Neural progenitor cell (in vitro differentiated cells): ENCODE measurements around the gene SLC37A1. TPM values are rescaled to one million over a fixed set of nuclear protein-coding genes. Genes with fewer than 3 reads are reported as not detected.

Source experiments
- DNase-seq: peaks from one replicate; pipeline ENCODE4 v3.0.0-alpha.2; 2016; ENCODE audit warnings: low spot score
- H2AFZ ChIP-seq: fragments of 200-600 bp; sonication (generic); replicated peaks from 2 replicates; pipeline ENCODE4 v1.6.1; 2016; ENCODE audit warnings: antibody characterized with exemption
- H3F3A ChIP-seq: fragments of 200-600 bp; sonication (generic); 2 replicates; pipeline ENCODE4 v1.6.1; 2016; ENCODE audit warnings: antibody characterized with exemption, low read depth
- H3K27ac ChIP-seq: fragments of 200-600 bp; sonication (generic); 2 replicates; pipeline ENCODE4 v1.5.1; 2016; ENCODE audit warnings: mild to moderate bottlenecking
- H3K27me3 ChIP-seq: fragments of 200-600 bp; sonication (generic); 2 replicates; pipeline ENCODE4 v1.6.1; 2016; ENCODE audit warnings: mild to moderate bottlenecking, moderate library complexity
- H3K36me3 ChIP-seq: fragments of 200-600 bp; sonication (generic); 2 replicates; pipeline ENCODE4 v1.5.1; 2016
- H3K4me1 ChIP-seq: fragments of 200-600 bp; sonication (generic); 2 replicates; pipeline ENCODE4 v1.6.1; 2016; ENCODE audit warnings: mixed run types
- H3K4me2 ChIP-seq: fragments of 200-600 bp; sonication (generic); 2 replicates; pipeline ENCODE4 v1.6.1; 2016
- H3K4me3 ChIP-seq: fragments of 200-600 bp; sonication (generic); 2 replicates; pipeline ENCODE4 v1.5.1; 2016
- H3K79me2 ChIP-seq: fragments of 200-600 bp; sonication (generic); 2 replicates; pipeline ENCODE4 v1.6.1; 2016; ENCODE audit warnings: low read depth
- H3K9ac ChIP-seq: fragments of 200-600 bp; sonication (generic); 2 replicates; pipeline ENCODE4 v1.6.1; 2016
- H3K9me3 ChIP-seq: fragments of 200-600 bp; sonication (generic); 2 replicates; pipeline ENCODE4 v1.5.1; 2016; ENCODE audit warnings: low read depth
- H4K20me1 ChIP-seq: fragments of 200-600 bp; sonication (generic); 2 replicates; pipeline ENCODE4 v1.6.1; 2016; ENCODE audit warnings: low read depth
- H3K27ac Mint-ChIP-seq: 3 replicates; pipeline ENCODE4 v1.8.0; 2021; ENCODE audit warnings: mixed read lengths
- H3K27me3 Mint-ChIP-seq: 2 replicates; pipeline ENCODE4 v1.8.0; 2022; ENCODE audit warnings: low read depth, mild to moderate bottlenecking, inconsistent platforms, moderate library complexity, mixed read lengths; ENCODE audit not compliant: insufficient read depth
- H3K36me3 Mint-ChIP-seq: 3 replicates; pipeline ENCODE4 v1.8.0; 2021; ENCODE audit warnings: mixed read lengths
- H3K4me1 Mint-ChIP-seq: 3 replicates; pipeline ENCODE4 v1.8.0; 2021; ENCODE audit warnings: mixed read lengths
- H3K4me3 Mint-ChIP-seq: 3 replicates; pipeline ENCODE4 v1.8.0; 2021; ENCODE audit warnings: mild to moderate bottlenecking, moderate library complexity, mixed read lengths
- H3K9me3 Mint-ChIP-seq: 3 replicates; pipeline ENCODE4 v1.8.0; 2020; ENCODE audit warnings: mixed read lengths
- CTCF ChIP-seq: fragments of 200-600 bp; sonication (generic); IDR thresholded peaks from 2 replicates; pipeline ENCODE4 v1.5.1; 2017; ENCODE audit warnings: antibody characterized with exemption, mild to moderate bottlenecking
- EZH2 ChIP-seq: fragments of 200-600 bp; sonication (generic); IDR thresholded peaks from 2 replicates; pipeline ENCODE4 v1.6.1; 2017; ENCODE audit warnings: antibody characterized with exemption, mild to moderate bottlenecking, moderate library complexity
- EZH2phosphoT487 ChIP-seq: fragments of 200-600 bp; sonication (generic); IDR thresholded peaks from 2 replicates; pipeline ENCODE4 v1.6.1; 2017; ENCODE audit warnings: antibody characterized with exemption
- total RNA-seq: library from RNA; depleted of rRNA; stranded (reverse); fragments of >200 nt; gene quantifications from 2 replicates; pipeline ENCODE4 v1.2.3, GENCODE V29; 2015; ENCODE audit warnings: low replicate concordance

Gene SLC37A1
- total RNA-seq, 1 donor from 2014 or later, result 1.2 TPM

- no peak for TF ChIP-seq EZH2phosphoT487
- TF ChIP-seq CTCF, result no peak
- TF ChIP-seq EZH2, result no peak
- Mint-ChIP-seq H3K36me3 (no peaks in the 10 kb centered on the region), H3K27ac (no peak overlapping the region), H3K4me1 (peaks cover 22% of the 10 kb centered on the region), H3K4me3 (no peak overlapping the region), H3K9me3 (peaks cover 6% of the 10 kb centered on the region), H3K27me3 (peaks cover 11% of the 10 kb centered on the region)
- Histone ChIP-seq H3K27me3 (no peaks in the 10 kb centered on the region), H3K79me2 (no peaks in the 10 kb centered on the region), H3K27ac (no peak overlapping the region), H3K4me1 (peaks cover 13% of the 10 kb centered on the region), H3K4me3 (no peak overlapping the region), H3K9me3 (no peaks in the 10 kb centered on the region), H3K36me3 (no peaks in the 10 kb centered on the region), H3F3A (peaks cover 9% of the 10 kb centered on the region), H2AFZ (peak overlapping the region; percentile 70), H3K4me2 (no peak overlapping the region), H4K20me1 (no peaks in the 10 kb centered on the region), H3K9ac (no peak overlapping the region)
- DNase-seq, result no peak
These were observed 103.3 kb downstream of the SLC37A1 start for GRCh38 chr21:42616941-42617340.

DNA sequence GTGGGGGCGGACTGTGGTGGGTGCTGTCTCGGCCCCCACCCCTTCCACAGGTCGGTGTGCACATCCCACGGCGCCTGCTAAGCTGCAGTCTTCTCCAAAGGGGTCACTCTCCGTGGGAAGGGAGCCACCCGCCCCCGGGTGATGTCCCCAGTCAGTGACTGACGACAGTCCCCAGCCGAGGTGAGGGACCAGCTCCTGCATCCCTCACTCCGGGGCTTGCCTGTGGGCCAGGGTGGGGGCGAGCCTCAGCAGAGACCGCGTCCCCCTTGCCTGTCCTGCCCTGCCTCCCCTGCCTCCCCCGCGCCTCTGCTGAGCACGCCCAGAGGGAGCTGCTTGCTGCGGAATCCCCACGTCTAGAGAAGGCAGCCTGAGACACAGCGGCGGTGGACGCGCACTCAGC lies 103.8 kb downstream of the SLC37A1 start:
- Histone ChIP-seq H3K9me3 (no peaks in the 10 kb centered on the region), H3K4me1 (peaks cover 16% of the 10 kb centered on the region), H3K27me3 (no peaks in the 10 kb centered on the region), H3K36me3 (no peaks in the 10 kb centered on the region), H3K4me2 (no peak overlapping the region), H3K27ac (no peak overlapping the region), H3K4me3 (no peak overlapping the region), H3K9ac (no peak overlapping the region), H4K20me1 (no peaks in the 10 kb centered on the region), H3K79me2 (no peaks in the 10 kb centered on the region), H3F3A (peaks cover 9% of the 10 kb centered on the region), H2AFZ (no peak overlapping the region)
- H3K4me1 Mint-ChIP-seq, result peaks cover 28% of the 10 kb centered on the region
- H3K27ac Mint-ChIP-seq, result no peak overlapping the region
- no peak for TF ChIP-seq EZH2phosphoT487
- TF ChIP-seq EZH2, result no peak
- no peak for TF ChIP-seq CTCF
- peaks cover 4% of the 10 kb centered on the region for H3K9me3 Mint-ChIP-seq
- H3K4me3 Mint-ChIP-seq, result no peak overlapping the region
- no peak for DNase-seq
- no peaks in the 10 kb centered on the region for H3K36me3 Mint-ChIP-seq
- peaks cover 11% of the 10 kb centered on the region for H3K27me3 Mint-ChIP-seq

DNA sequence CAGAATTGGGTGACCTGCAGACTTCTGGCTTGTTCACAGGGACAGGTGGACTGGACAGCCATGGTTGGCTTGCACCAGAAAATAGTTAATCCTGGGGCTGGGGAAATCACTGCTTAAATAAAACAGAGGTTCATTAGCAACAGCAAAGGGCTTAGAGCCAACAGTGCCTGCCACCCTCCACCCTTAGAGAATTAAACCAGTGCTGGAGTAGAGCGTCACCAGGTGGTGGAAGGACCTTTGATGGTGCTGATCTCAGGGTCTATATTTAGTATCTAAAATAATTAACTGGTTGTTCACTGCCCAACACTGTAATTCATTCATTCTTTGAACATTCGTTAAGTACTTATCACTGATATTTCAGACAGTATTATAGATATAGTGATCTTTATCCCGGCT lies 105.1 kb downstream of the SLC37A1 start:
- Histone ChIP-seq H3K9me3 (no peaks in the 10 kb centered on the region), H4K20me1 (no peaks in the 10 kb centered on the region), H3K27ac (no peak overlapping the region), H3K4me3 (no peak overlapping the region), H3K36me3 (no peaks in the 10 kb centered on the region), H3K9ac (no peak overlapping the region), H3K27me3 (no peaks in the 10 kb centered on the region), H3K4me1 (peaks cover 16% of the 10 kb centered on the region), H2AFZ (no peak overlapping the region), H3K4me2 (no peak overlapping the region), H3K79me2 (no peaks in the 10 kb centered on the region), H3F3A (peaks cover 9% of the 10 kb centered on the region)
- no peak for TF ChIP-seq CTCF
- no peak for TF ChIP-seq EZH2
- no peak for TF ChIP-seq EZH2phosphoT487
- peaks cover 12% of the 10 kb centered on the region for H3K27me3 Mint-ChIP-seq
- DNase-seq, result no peak
- H3K27ac Mint-ChIP-seq, result no peak overlapping the region
- H3K36me3 Mint-ChIP-seq, result no peaks in the 10 kb centered on the region
- peaks cover 4% of the 10 kb centered on the region for H3K9me3 Mint-ChIP-seq
- peaks cover 32% of the 10 kb centered on the region for H3K4me1 Mint-ChIP-seq
- no peak overlapping the region for H3K4me3 Mint-ChIP-seq

DNA sequence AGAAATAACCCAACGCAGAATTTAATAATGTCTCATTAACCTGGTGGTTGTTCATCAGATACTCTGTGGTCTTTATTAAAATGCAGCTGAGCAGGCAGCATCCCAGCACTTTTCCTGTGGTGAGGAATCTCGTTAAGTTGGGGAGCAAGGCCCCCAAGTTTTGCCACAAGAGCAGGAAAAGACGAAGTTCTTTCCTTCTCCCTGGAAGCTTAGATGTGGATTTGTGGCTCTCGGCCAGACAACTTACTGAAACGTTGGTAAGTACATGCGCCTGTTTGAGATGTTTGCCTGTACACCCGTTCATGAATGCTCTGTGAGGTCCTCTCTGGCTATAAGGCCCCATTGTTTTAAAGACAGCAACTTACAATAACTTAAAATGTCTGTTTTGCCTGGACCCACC lies 105.5 kb downstream of the SLC37A1 start:
- Mint-ChIP-seq H3K27me3 (peaks cover 13% of the 10 kb centered on the region), H3K27ac (no peak overlapping the region), H3K4me1 (peaks cover 34% of the 10 kb centered on the region), H3K36me3 (no peaks in the 10 kb centered on the region), H3K4me3 (no peak overlapping the region), H3K9me3 (peaks cover 4% of the 10 kb centered on the region)
- Histone ChIP-seq H2AFZ (no peak overlapping the region), H3K4me1 (peaks cover 16% of the 10 kb centered on the region), H4K20me1 (no peaks in the 10 kb centered on the region), H3K4me2 (no peak overlapping the region), H3K27me3 (no peaks in the 10 kb centered on the region), H3K4me3 (no peak overlapping the region), H3K27ac (no peak overlapping the region), H3K36me3 (no peaks in the 10 kb centered on the region), H3K9ac (no peak overlapping the region), H3F3A (peaks cover 9% of the 10 kb centered on the region), H3K9me3 (no peaks in the 10 kb centered on the region), H3K79me2 (no peaks in the 10 kb centered on the region)
- TF ChIP-seq EZH2 (no peak), EZH2phosphoT487 (no peak), CTCF (no peak)
- DNase-seq, result no peak
